Breast epithelium (tissue), 4 donors: Measurements from ENCODE around the gene PLA2G4C. TPM values are rescaled to one million over a fixed set of nuclear protein-coding genes. Genes with fewer than 3 reads are reported as not detected.

Source experiments
- DNase-seq, 2 donors: peaks; one replicate each; pipeline ENCODE4 v3.0.0-alpha.2; 2019; ENCODE audit warnings: low spot score in 2 of 2
- H3K27ac ChIP-seq, 2 donors: fragments of 200-600 bp; sonication (generic) in 1 of 2; one replicate each; pipeline ENCODE4 v1.5.1; 2016 to 2019; ENCODE audit warnings: mild to moderate bottlenecking in 1 of 2
- H3K27me3 ChIP-seq, 2 donors: fragments of 200-600 bp; sonication (generic) in 1 of 2; one replicate each; pipeline versions ENCODE4 v1.5.1 to v1.6.0; 2017 to 2019; ENCODE audit warnings: control low read depth in 1 of 2, mild to moderate bottlenecking in 1 of 2
- H3K36me3 ChIP-seq: fragments of 200-600 bp; one replicate; pipeline ENCODE4 v1.5.1; 2019
- H3K4me1 ChIP-seq, 2 donors: fragments of 200-600 bp; sonication (generic); one replicate each; pipeline ENCODE4 v1.5.1; 2016 to 2019; ENCODE audit warnings: control low read depth in 1 of 2
- H3K4me3 ChIP-seq, 3 donors: fragments of 200-600 bp; sonication (generic); 1 replicate in 2 of 3; 2 replicates in 1 of 3; pipeline ENCODE4 v1.5.1; 2016 to 2019; ENCODE audit warnings: mild to moderate bottlenecking in 3 of 3, moderate library complexity in 2 of 3
- H3K9me3 ChIP-seq, 2 donors: fragments of 200-600 bp; sonication (generic) in 1 of 2; one replicate each; pipeline ENCODE4 v1.5.1; 2016 to 2019; ENCODE audit warnings: control low read depth in 1 of 2
- CTCF ChIP-seq, 3 donors: fragments of 450-650 bp; IDR thresholded peaks; one replicate each; pipeline ENCODE4 v1.5.1; 2016 to 2017; ENCODE audit warnings: antibody characterized with exemption in 3 of 3, mild to moderate bottlenecking in 3 of 3, moderate library complexity in 3 of 3
- POLR2A ChIP-seq: fragments of 450-650 bp; IDR thresholded peaks from one replicate; pipeline ENCODE4 v1.6.1; 2016; ENCODE audit warnings: antibody characterized with exemption, mild to moderate bottlenecking, moderate library complexity
- POLR2AphosphoS5 ChIP-seq, 3 donors: sonication (generic); formaldehyde crosslinking; IDR thresholded peaks; one replicate each; pipeline ENCODE4 v1.6.1; 2017; ENCODE audit warnings: antibody characterized with exemption in 3 of 3
- intact Hi-C: fragments of 100-400 bp; cut with DNase I; formaldehyde crosslinking; loops from one replicate; pipeline ENCODE4 v1.15.1; 2023; ENCODE audit warnings: low total_unique reads
- total RNA-seq, 3 donors: library from RNA; depleted of rRNA; stranded (reverse); fragments of >200 nt; gene quantifications; one replicate each; pipeline ENCODE4 v1.1.0, GENCODE V29; 2016

PLA2G4C gene
- total RNA-seq, 3 donors from 2014 or later = 2.6 to 10.5 (median 5.1) TPM

DNA sequence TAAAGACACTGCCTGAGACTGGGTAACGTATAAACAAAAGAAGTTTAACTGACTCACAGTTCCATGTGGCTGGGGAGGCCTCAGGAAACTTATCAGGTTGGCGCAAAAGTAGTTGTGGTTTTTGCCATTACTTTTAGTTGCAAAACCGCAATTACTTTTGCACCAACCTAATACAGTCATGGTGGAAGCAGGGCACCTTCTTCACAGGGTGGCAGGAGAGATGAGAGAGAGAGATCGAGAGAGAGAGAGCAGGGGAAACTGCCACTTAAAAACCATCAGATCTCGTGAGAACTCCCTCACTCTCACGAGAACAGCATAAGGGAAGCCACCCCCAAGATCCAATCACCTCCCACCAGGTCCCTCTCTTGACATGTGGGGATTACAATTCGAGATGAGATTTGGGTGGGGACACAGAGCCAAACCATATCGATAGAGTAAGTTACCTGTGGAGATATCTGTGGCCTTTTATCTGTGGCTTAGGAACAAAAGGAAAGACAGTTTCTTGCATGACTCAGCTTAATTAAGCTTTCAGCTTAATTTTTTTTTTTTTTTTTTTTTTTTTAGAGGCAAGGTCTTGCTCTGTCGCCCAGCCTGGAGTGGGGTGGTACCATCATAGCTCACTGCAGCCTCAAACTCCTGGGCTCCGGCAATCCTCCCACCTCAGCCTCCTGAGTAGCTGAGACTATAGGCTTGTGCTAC lies 59.1 kb downstream of the PLA2G4C start:
- intact Hi-C loops = no loop called here
- H3K36me3 ChIP-seq = no peaks in the 10 kb centered on the region
- no peak for DNase-seq
- no peaks in the 10 kb centered on the region for H3K27me3 ChIP-seq
- H3K27ac ChIP-seq = no peak overlapping the region
- H3K4me1 ChIP-seq = no peaks in the 10 kb centered on the region
- TF ChIP-seq POLR2AphosphoS5 (IDR thresholded peaks at IDR 0.05) = no peak
- TF ChIP-seq POLR2A = no peak
- no peak for TF ChIP-seq CTCF (IDR thresholded peaks at IDR 0.05)
- no peaks in the 10 kb centered on the region for H3K9me3 ChIP-seq
- no peak overlapping the region for H3K4me3 ChIP-seq

- Histone ChIP-seq H3K4me1 (no peaks in the 10 kb centered on the region), H3K36me3 (no peaks in the 10 kb centered on the region), H3K4me3 (no peak overlapping the region), H3K27ac (no peak overlapping the region), H3K9me3 (no peaks in the 10 kb centered on the region), H3K27me3 (peaks cover 0 to 20% of the 10 kb centered on the region in 2 donors)
- no peak for DNase-seq
- intact Hi-C loops = no loop called here
- TF ChIP-seq CTCF (IDR thresholded peaks at IDR 0.05) (no peak), POLR2AphosphoS5 (IDR thresholded peaks at IDR 0.05) (no peak), POLR2A (no peak)
These were observed 66.1 kb downstream of the PLA2G4C start for GRCh38 chr19:48044561-48044960.

DNA sequence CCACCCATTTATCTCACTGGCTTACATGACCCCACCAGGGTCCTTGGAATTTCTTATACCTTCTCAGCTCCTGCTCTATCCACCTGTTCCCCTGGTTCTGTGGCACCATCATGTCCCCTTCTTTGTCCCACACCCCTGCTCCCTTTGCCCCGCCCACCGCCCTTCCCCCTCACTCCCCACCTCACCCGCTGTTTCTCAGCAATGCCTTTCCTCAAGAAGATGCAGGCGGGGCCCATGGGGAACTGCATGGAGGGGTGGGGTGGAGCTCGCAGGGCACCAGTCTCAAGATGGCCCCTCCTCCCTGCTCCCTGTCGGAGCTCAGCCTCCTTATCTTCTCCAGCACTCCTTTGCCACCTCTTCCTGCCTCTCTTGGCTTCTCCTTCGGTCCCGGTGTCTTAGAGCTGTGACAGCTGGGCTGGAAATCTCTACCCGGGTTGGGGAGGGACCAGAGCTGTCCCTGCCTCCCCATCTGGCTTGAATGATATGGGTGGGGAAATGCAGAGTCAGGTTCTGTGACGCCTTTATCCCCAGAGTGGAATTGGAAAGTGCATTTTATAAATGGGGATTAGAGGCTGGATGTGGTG lies 66.8 kb downstream of the PLA2G4C start, which contains the start of gene CABP5:
TSS of gene CABP5 (minus strand) at position 405 of the 584 bp plus-strand sequence. CDS start at position 248, 157 bp downstream.
- no peak for TF ChIP-seq POLR2AphosphoS5 (IDR thresholded peaks at IDR 0.05)
- no peak for TF ChIP-seq CTCF (IDR thresholded peaks at IDR 0.05)
- TF ChIP-seq POLR2A = no peak
- H3K4me1 ChIP-seq = no peaks in the 10 kb centered on the region
- H3K27me3 ChIP-seq = peaks cover 0 to 20% of the 10 kb centered on the region in 2 donors
- H3K36me3 ChIP-seq = no peaks in the 10 kb centered on the region
- no peaks in the 10 kb centered on the region for H3K9me3 ChIP-seq
- no peak within 1 kb of the TSS for H3K27ac ChIP-seq
- DNase-seq = no peak
- H3K4me3 ChIP-seq = no peak within 1 kb of the TSS
- intact Hi-C loops = no loop called here

DNA sequence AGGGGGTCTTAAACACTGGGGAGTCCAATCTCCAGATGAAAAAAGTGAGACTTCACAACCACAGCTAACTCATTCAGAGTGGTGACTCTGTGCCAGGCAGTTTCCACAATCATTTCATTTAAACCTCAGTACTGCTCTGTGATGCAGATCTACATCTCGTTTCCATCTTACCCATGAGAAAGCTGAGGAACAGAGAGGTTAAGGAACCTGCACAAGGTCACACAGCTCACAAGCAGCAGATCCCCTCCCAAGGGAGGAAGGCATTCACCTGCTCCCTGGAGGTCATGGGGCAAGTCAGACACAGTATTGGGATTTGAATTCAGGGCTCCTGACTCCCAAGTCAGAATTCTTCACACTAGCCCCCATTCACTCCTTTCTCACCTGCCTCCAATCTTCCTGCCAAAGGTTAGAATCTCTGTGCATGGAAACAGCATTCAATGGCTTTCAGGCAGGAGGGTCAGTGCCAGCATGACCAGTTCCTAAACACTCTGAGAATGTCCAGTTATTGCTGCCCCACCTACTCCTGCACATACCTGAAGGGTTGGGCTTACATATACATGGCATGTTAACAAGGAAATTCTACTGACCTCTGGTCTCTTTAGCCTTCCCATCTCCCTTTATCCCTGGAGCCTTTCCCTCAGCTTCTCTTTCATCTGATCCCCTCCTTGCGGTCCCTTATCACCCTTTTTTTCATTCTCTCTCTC lies 68.6 kb downstream of the PLA2G4C start:
- no peaks in the 10 kb centered on the region for H3K4me1 ChIP-seq
- H3K9me3 ChIP-seq = peaks cover 0 to under 1% of the 10 kb centered on the region in 2 donors

More for the DNA sequence above, 68.6 kb downstream of the PLA2G4C start:
- Histone ChIP-seq H3K4me3 (no peak overlapping the region), H3K27ac (no peak overlapping the region), H3K36me3 (no peaks in the 10 kb centered on the region), H3K27me3 (peaks cover 0 to 20% of the 10 kb centered on the region in 2 donors)
- intact Hi-C loops = no loop called here
- no peak for TF ChIP-seq POLR2AphosphoS5 (IDR thresholded peaks at IDR 0.05)
- TF ChIP-seq POLR2A = no peak
- TF ChIP-seq CTCF (IDR thresholded peaks at IDR 0.05) = no peak
- DNase-seq = no peak
